Chondrocyte (in vitro differentiated cells): ENCODE measurements around the gene CLIC5. TPM values are rescaled to one million over a fixed set of nuclear protein-coding genes. Genes with fewer than 3 reads are reported as not detected.

Experiments
- DNase-seq: peaks from one replicate; pipeline ENCODE4 v3.0.0; 2021; ENCODE audit warnings: mixed read lengths, low spot score
- H3K27ac Mint-ChIP-seq: one replicate; pipeline ENCODE4 v1.8.0; 2021; ENCODE audit warnings: mild to moderate bottlenecking, moderate library complexity, mixed read lengths; ENCODE audit not compliant: unreplicated experiment
- H3K27me3 Mint-ChIP-seq: 2 replicates; pipeline ENCODE4 v1.8.0; 2021; ENCODE audit warnings: low read depth, mixed read lengths
- H3K36me3 Mint-ChIP-seq: 2 replicates; pipeline ENCODE4 v1.8.0; 2021; ENCODE audit warnings: low read depth, mixed read lengths
- H3K4me1 Mint-ChIP-seq: 2 replicates; pipeline ENCODE4 v1.8.0; 2021; ENCODE audit warnings: low read depth, mild to moderate bottlenecking, mixed read lengths
- H3K4me3 Mint-ChIP-seq: one replicate; pipeline ENCODE4 v1.8.0; 2021; ENCODE audit warnings: mild to moderate bottlenecking, moderate library complexity, mixed read lengths; ENCODE audit not compliant: unreplicated experiment
- H3K9me3 Mint-ChIP-seq: 2 replicates; pipeline ENCODE4 v1.8.0; 2021; ENCODE audit warnings: low read depth, mixed read lengths
- total RNA-seq: library from RNA; stranded (reverse); gene quantifications from 3 replicates; pipeline ENCODE4 v1.2.1, GENCODE V29; 2021
- TF ChIP-seq, protein P1 (sequence below): fragments of 200-600 bp; sonication (generic); IDR thresholded peaks from 2 replicates; pipeline ENCODE4 v1.5.0; 2021; ENCODE audit warnings: antibody characterized with exemption, mild to moderate bottlenecking, moderate library complexity

The CLIC5 gene
- total RNA-seq, 1 donor from 2014 or later, result not detected

GRCh38 chr6:46014511-46015118 lies 1.0 kb downstream of the CLIC5 start:
- H3K27ac Mint-ChIP-seq, result no peak overlapping the region
- H3K4me3 Mint-ChIP-seq, result peak overlapping the region; percentile 59
- peaks cover 6% of the 10 kb centered on the region for H3K36me3 Mint-ChIP-seq
- peaks cover 29% of the 10 kb centered on the region for H3K27me3 Mint-ChIP-seq
- peaks cover 18% of the 10 kb centered on the region for H3K4me1 Mint-ChIP-seq
- TF ChIP-seq, protein P1, sequence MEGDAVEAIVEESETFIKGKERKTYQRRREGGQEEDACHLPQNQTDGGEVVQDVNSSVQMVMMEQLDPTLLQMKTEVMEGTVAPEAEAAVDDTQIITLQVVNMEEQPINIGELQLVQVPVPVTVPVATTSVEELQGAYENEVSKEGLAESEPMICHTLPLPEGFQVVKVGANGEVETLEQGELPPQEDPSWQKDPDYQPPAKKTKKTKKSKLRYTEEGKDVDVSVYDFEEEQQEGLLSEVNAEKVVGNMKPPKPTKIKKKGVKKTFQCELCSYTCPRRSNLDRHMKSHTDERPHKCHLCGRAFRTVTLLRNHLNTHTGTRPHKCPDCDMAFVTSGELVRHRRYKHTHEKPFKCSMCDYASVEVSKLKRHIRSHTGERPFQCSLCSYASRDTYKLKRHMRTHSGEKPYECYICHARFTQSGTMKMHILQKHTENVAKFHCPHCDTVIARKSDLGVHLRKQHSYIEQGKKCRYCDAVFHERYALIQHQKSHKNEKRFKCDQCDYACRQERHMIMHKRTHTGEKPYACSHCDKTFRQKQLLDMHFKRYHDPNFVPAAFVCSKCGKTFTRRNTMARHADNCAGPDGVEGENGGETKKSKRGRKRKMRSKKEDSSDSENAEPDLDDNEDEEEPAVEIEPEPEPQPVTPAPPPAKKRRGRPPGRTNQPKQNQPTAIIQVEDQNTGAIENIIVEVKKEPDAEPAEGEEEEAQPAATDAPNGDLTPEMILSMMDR, result no peak
- H3K9me3 Mint-ChIP-seq, result no peaks in the 10 kb centered on the region
- DNase-seq, result no peak

- H3K27me3 Mint-ChIP-seq, result peaks cover 29% of the 10 kb centered on the region
Measured at GRCh38 chr6:46014046-46014445, 1.6 kb downstream of the CLIC5 start.

DNA sequence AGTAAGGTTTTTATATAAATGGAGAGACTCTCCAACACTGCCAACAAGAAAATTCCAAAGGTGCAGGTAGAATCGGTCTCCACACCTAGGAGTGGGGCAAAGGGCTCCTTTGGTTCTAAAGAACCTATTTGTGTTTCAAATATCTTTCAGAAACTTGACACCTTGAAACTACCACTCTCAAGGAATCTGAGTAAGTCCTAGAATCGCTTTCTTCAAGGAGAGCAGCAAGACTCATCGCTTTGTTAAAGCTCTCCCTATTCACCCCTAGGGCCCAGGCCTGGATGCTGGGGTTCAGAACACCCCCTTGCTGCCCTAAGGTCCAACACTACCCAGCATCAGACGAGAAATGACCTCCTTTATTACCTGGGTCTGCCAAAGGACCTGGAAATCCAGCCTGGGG lies 2.0 kb downstream of the CLIC5 start:
- no peak for DNase-seq
- peaks cover 27% of the 10 kb centered on the region for H3K27me3 Mint-ChIP-seq
- no peak overlapping the region for H3K4me3 Mint-ChIP-seq
- H3K9me3 Mint-ChIP-seq, result no peaks in the 10 kb centered on the region
- peaks cover 18% of the 10 kb centered on the region for H3K4me1 Mint-ChIP-seq
- no peak overlapping the region for H3K27ac Mint-ChIP-seq
- TF ChIP-seq, protein P1, result no peak
- peaks cover 6% of the 10 kb centered on the region for H3K36me3 Mint-ChIP-seq

More at GRCh38 chr6:46014046-46014445, 1.6 kb downstream of the CLIC5 start:
- DNase-seq, result no peak
- Mint-ChIP-seq H3K36me3 (peaks cover 6% of the 10 kb centered on the region), H3K9me3 (no peaks in the 10 kb centered on the region), H3K4me1 (peaks cover 18% of the 10 kb centered on the region), H3K4me3 (no peak overlapping the region), H3K27ac (no peak overlapping the region)
- TF ChIP-seq, protein P1, result no peak

GRCh38 chr6:46012834-46013233 lies 2.8 kb downstream of the CLIC5 start:
- TF ChIP-seq, protein P1, result no peak
- Mint-ChIP-seq H3K4me1 (peaks cover 18% of the 10 kb centered on the region), H3K4me3 (no peak overlapping the region), H3K36me3 (peaks cover 6% of the 10 kb centered on the region), H3K9me3 (no peaks in the 10 kb centered on the region), H3K27ac (no peak overlapping the region), H3K27me3 (peaks cover 23% of the 10 kb centered on the region)
- no peak for DNase-seq

DNA sequence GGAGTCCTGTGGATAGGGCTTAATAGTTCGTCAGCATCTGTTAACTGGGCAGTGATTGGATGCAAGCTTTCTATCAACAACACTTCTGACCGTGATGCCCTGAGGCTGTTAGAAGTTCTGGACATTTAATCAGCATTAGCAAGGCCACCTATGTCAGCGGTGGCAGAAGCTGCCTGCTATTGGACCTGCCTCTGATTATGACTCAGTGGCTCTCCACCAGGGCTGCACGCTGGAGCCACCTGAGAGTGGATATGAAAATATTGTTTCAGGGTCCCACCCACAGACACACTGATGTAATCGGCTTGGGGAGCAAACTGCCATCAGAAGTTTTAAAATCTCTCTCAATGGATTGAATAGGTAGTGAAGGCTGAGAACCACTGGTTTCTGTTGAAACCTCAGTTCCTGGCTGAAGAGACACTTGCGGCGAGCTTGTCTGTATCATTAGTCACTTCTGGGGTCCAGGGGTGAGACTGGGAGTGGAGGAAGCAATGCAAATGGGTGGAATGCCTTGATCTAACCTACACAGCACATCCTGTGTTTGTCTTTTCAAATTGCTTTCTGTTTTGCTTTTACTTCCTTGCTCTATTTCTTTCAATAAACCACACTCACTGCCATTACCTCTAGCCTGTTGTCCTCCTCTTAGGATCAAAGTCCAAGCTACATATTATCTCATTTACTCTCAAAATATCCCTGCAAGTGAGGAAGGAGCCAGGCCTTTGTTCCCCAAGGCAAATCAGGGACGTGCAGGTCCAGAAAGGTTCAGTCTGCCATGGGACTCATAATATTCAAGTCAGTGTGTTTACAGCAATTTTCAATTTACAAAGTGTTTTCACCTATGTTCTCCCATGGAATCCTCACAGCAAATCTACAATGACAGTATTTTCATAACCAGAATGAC lies 4.2 kb downstream of the CLIC5 start:
- H3K27ac Mint-ChIP-seq, result no peak overlapping the region
- no peak for DNase-seq
- no peaks in the 10 kb centered on the region for H3K9me3 Mint-ChIP-seq
- H3K36me3 Mint-ChIP-seq, result peaks cover 1% of the 10 kb centered on the region
- H3K4me1 Mint-ChIP-seq, result peaks cover 15% of the 10 kb centered on the region
- H3K27me3 Mint-ChIP-seq, result peaks cover 14% of the 10 kb centered on the region
- H3K4me3 Mint-ChIP-seq, result no peak overlapping the region
- TF ChIP-seq, protein P1, result no peak
